Stimulated activated CD8-positive, alpha-beta memory T cell treated with anti-CD3 and anti-CD28 coated beads, Interleukin-15, amount 100 ng/mL, for 1 hour (primary cell): Measurements from ENCODE around the gene OVCH2.

ENCODE experiments used
- DNase-seq: peaks from one replicate; pipeline ENCODE4 v3.0.0-alpha.2; 2020; ENCODE audit warnings: low read depth

OVCH2 gene

GRCh38 chr11:7639643-7640025 is 66.6 kb downstream of the OVCH2 start:
- DNase-seq = no peak
